ENCODE measurements around the gene EEFSEC.

EEFSEC gene

DNA sequence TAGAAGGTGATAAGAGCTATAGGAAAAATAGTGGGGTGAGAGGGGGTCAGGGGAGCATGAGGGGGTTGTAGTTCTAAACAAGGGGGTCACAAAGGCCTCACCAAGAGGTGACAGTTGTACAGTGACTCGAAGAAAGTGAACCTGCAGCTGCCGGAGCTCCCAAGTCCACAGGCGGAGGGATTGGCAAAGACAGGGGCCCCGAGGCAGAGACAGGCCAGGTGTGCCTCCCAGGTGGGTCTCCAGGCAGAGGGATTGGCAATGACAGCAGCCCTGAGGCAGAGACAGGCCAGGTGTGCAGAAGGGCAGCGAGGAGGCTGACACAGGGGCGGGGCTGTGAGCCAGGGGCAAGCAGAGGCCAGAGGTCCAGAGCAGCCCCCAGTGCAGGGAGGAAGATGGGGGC, 249.7 kb downstream of the EEFSEC start:
- DNase-seq = no peak

DNA sequence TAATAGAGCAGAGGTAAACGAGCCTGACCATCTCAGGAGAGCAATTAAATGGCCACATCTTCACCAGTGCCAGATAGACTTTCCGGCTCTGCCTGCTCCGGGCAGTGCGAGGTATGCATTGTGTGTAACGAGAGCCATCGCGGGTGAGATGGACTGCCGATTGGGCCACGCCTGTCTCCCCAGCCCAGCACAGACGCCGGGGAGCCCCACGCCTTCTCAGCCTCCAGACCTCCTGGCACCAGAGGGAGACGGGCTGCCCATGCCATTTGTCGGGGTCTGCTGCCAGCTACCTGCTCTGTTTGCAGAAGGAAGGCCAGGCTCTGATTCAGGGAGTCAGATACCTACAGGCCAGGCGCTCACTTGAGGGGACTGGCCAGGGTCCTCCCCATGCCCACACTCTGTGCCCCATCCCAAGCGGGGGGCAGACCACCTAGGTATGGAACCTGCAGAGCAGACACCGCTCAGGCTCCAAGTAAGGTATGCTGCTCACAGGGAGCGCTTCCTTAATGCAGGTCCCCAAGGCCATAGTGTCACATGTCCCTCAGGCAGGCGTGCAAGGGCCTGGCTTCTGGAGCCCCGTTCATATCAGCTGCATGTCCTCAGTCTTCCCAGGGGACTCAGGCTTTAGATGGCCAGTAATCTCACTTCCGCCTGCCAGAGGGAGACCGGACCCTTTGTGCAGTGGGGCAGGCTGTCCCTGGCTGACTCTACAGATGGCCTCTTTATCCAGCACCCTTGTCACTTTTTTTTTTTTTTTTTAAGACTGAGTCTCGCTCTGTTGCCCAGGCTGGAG, 251.2 kb downstream of the EEFSEC start:
- no peak for DNase-seq

- no peak for DNase-seq
Observed at GRCh38 chr3:128405554-128406277, 252.4 kb downstream of the EEFSEC start.

DNA sequence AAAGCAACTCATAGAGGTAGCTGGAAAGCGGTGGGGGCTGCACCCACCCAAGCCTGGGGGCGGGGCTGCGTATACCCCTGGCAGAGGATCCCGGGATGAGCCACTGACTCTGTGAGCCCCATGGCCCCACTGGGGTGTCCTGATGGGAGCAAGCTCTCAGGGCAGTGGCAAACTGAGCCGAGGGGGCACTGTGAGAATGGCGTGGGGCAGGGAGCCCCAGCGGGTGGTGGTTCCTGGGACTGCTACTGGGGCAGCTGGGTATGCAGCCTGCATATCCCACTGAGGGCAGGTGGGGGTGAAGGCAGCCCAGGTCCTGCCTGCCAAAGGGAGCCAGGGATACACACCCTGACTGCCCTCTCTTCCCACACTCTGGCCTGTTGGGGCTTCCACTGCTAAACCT, 254.0 kb downstream of the EEFSEC start:
- no peak for DNase-seq

- no peak for DNase-seq
Observed at GRCh38 chr3:128408012-128408692, 254.9 kb downstream of the EEFSEC start.

GRCh38 chr3:128408693-128409623, 255.7 kb downstream of the EEFSEC start:
- DNase-seq = no peak

GRCh38 chr3:128409624-128410581, 256.6 kb downstream of the EEFSEC start:
- no peak for DNase-seq

DNA sequence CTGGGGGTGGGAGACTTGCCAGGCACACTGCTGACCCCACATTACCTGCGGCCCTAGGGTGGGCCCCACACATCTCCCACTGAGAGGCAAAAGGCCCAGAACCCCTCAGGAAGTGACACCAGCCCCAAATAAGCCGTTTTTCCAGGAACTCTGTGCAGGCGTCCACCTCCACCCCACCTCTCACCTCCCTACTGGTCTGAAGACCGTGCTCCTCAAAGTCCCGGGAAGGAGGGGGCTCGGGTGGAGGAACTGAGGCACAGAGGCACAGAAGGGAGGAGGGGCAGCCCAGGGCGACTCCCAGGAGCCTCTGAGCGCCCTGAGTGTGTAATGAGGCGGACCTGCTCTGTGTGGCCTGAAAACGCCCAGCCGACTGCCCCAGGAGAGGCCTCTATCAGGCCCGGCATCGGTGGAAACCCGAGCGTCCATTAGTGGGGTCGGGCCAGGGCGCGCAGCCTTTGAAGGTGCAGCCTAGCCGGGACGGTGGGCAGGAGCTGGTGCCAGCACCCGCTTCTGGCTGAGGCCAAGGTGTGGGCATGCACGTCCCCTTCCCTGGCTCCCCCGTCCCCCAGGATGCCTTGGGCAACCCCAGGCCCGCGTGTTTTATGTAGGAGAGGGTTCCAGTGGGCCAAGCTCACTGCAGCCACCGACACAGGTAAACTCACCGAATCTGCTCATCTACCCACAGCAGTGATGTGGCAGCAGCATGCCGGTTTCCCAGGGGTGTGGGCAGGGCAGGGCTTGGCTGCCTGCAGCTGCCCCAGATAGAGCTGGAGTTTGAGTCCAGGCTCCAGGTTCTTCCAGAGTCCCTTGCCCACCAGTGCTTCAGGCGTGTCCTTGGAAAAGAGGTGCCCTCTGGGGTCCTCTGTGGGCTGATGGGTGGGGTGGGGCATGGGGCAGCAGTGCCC, 257.6 kb downstream of the EEFSEC start:
- DNase-seq = no peak

- no peak for DNase-seq
Observed at GRCh38 chr3:128411574-128412064, 258.3 kb downstream of the EEFSEC start.

- no peak for DNase-seq
Observed at GRCh38 chr3:128412180-128413002, 259.1 kb downstream of the EEFSEC start.

DNA sequence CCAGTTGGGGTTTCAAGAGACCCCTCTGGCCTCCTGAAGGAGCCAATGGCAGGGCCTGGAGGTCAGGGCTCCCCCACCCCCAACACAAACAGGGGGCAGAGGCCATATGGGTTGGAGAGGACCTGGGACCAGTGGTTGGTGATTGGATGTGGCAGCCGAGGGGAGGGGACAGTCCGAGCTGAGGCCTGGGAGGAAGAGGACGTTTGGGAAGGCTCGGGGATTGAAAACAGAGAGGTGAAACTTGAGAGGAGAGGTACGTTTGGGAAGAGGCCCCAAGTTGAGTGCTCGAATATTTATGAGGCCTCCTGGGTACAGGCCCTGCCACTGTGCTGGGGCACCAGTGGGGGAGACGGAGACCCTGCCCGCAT, 259.7 kb downstream of the EEFSEC start:
- no peak for DNase-seq

- no peak for DNase-seq
Observed at GRCh38 chr3:128413413-128414205, 260.3 kb downstream of the EEFSEC start.

GRCh38 chr3:128415200-128415772, 262.0 kb downstream of the EEFSEC start:
- DNase-seq = no peak

- no peak for DNase-seq
Observed at GRCh38 chr3:128415773-128416577, 262.7 kb downstream of the EEFSEC start.

- no peak for DNase-seq
Observed at GRCh38 chr3:128416578-128417211, 263.4 kb downstream of the EEFSEC start.

- DNase-seq = no peak
Observed at GRCh38 chr3:128418900-128419299, 265.6 kb downstream of the EEFSEC start.

DNA sequence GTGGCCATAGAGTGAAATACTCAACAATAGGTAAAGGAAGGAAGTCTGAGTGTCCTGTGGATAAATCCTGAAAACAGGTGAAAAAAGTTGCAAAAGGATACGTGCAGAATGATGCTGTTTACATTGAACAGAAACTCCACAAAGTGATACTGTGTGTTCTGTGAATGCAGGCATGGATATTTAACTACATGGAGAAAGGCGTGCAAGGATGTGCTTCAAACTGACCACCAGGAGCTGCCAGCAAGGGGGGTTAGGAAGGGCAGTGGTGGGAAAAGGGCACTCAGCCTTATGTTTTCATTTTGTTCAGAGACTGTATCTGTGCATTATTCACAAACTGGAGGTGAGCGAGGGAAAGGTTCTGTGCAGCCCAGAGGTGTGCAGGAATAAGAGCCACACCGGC, 266.0 kb downstream of the EEFSEC start:
- DNase-seq = no peak
